Aorta (tissue), 5 donors: ENCODE results near the gene BET1. TPM values are rescaled to one million over a fixed set of nuclear protein-coding genes. Genes with fewer than 3 reads are reported as not detected.

ENCODE experiments used
- ATAC-seq: fragments of 200-7000 bp; cut with Tn5 transposase; one replicate; pipeline ENCODE4 v1.9.1; 2022; ENCODE audit warnings: moderate library complexity; ENCODE audit not compliant: low FRiP score
- DNase-seq, 2 donors: peaks; one replicate each; pipeline ENCODE4 v3.0.0-alpha.2; 2020
- H3K27ac ChIP-seq, 2 donors: one replicate each; pipeline ENCODE4 v1.5.1; 2013; ENCODE audit warnings: low read length in 2 of 2, mild to moderate bottlenecking in 2 of 2, moderate library complexity in 2 of 2, control low read depth in 1 of 2, inconsistent platforms in 1 of 2, low read depth in 1 of 2
- H3K27me3 ChIP-seq, 2 donors: one replicate each; pipeline ENCODE4 v1.6.1; 2013; ENCODE audit warnings: control low read depth in 1 of 2, low read length in 1 of 2, mild to moderate bottlenecking in 1 of 2, moderate library complexity in 1 of 2; ENCODE audit not compliant: insufficient read depth in 2 of 2, control insufficient read depth in 1 of 2
- H3K36me3 ChIP-seq, 2 donors: one replicate each; pipeline ENCODE4 v1.6.1; 2013; ENCODE audit warnings: control low read depth in 1 of 2, low read length in 1 of 2, mild to moderate bottlenecking in 1 of 2; ENCODE audit not compliant: insufficient read depth in 2 of 2, control insufficient read depth in 1 of 2
- H3K4me1 ChIP-seq, 2 donors: one replicate each; pipeline ENCODE4 v1.6.1; 2013; ENCODE audit warnings: low read length in 2 of 2, control low read depth in 1 of 2, mild to moderate bottlenecking in 1 of 2, moderate library complexity in 1 of 2; ENCODE audit not compliant: insufficient read depth in 2 of 2, control insufficient read depth in 1 of 2
- H3K4me3 ChIP-seq, 2 donors: one replicate each; pipeline ENCODE4 v1.5.1; 2013; ENCODE audit warnings: low read length in 2 of 2, control low read depth in 1 of 2, mild to moderate bottlenecking in 1 of 2
- H3K9me3 ChIP-seq: one replicate; pipeline ENCODE4 v1.6.1; 2013; ENCODE audit warnings: mild to moderate bottlenecking, low read length; ENCODE audit not compliant: control insufficient read depth
- WGBS, 2 donors: extraction: QIAGEN DNeasy Blood & Tissue Kit; methylation state at CpG; one replicate each; pipeline ENCODE4 v1.1.7; 2013; 5-methylcytosine and 5-hydroxymethylcytosine counted together
- intact Hi-C, 2 donors: fragments of 100-400 bp; cut with DNase I; formaldehyde crosslinking; loops; one replicate each; pipeline versions ENCODE4 v1.14.2 to v1.15.0; 2022
- polyA plus RNA-seq, 2 donors: library from polyadenylated mRNA; stranded (reverse); fragments of 200-250 nt; gene quantifications; one replicate each; pipeline ENCODE4 v1.2.3, GENCODE V29; 2013
- total RNA-seq, 2 donors: library from RNA; stranded (reverse); fragmentation: NEBNext Ultra II Directional; extraction: Animal tissue kit (Norgen Biotek cat#: 25700); gene quantifications; one replicate each; pipeline ENCODE4 v1.2.1, GENCODE V29; 2021
- donor health status: healthy with polysubstance abuse.
- donor health status: Bipolar disorder and iron deficiency.
- donor health status: DM: no; HTN: no; CAD: no.
- donor health status: DM: no; HTN: no; CAD: no.
- donor health status: DM: yes; HTN: yes; CAD: no.

The BET1 gene
- total and polyA plus RNA-seq, 4 donors: 14.3 to 28.9 (median 20.8) TPM

DNA sequence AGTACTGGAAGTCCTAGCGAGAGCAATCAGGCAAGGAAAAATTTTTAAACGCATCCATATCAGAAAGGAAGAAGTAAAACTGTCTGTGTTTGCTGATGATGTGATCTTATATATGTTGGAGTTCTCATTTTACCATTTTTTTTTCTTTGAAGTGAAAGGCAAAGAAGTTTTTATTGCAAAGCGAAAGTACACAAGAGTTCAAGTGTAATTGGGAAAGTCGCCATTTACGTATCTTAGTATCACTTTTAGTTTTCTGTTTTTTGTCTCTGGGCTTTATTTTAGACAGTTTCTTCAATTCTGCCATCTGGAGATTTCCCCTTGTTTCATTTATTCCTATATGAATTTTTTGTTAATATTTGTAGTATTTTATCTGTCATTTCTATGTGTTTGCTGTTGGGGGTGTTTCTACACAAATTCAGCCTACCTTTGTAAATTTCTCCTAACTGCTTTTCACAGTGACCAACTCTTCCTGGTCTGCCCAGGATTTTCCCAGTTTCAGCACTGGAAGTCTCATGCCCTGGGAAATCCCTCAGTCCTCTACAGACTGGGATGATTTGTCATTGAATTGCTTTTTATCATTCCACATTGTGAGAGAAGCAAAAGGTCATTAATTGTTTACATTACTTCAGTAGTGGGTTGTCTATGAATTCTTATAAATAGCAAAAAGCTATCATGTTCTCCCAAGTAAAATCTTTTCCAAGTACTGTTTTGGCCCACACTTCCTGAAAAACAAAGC lies 23.2 kb downstream of the BET1 start:
- intact Hi-C loops: no loop called here
- H3K36me3 ChIP-seq: no peaks in the 10 kb centered on the region
- WGBS, 2 donors: 90 to 91% methylated on average over 5 of the region's 5 CpGs
- ATAC-seq: no peak
- DNase-seq: no peak
- H3K27me3 ChIP-seq: no peaks in the 10 kb centered on the region
- H3K27ac ChIP-seq: no peak overlapping the region
- H3K9me3 ChIP-seq: no peaks in the 10 kb centered on the region
- no peak overlapping the region for H3K4me3 ChIP-seq
- no peaks in the 10 kb centered on the region for H3K4me1 ChIP-seq

DNA sequence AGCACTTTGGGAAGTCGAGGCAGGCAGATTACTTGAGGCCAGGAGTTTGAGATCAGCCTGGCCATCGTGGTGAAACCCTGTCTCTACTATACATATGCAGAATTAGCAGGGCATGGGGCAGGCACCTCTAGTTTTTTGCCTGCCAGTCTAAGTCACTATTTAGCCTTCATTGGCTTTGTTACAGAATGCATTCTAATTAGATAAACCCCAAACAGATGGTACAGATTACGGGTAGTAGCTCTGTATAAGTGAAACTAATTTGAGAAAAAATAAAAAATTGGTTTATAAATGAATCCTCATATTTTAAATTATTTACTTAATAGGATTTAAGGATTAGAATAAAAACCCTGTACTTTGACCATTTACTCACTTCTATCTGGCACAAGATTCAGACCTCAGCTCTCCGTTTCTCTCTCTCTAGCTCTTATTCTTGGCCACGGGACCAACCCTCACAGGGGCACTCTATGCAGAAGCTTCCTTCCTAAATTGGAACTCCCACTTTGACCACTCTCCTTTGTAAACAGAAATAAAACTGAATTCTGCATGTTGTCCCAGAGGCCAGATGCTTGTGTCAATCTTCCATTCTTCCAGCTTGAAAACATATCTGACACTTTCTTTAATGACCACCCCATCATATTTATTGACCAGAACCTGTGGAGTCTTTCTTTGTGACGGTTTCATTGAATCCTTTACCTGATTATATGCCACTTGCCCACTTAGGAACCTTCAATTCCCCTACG lies 26.8 kb downstream of the BET1 start:
- H3K27ac ChIP-seq: no peak overlapping the region

DNA sequence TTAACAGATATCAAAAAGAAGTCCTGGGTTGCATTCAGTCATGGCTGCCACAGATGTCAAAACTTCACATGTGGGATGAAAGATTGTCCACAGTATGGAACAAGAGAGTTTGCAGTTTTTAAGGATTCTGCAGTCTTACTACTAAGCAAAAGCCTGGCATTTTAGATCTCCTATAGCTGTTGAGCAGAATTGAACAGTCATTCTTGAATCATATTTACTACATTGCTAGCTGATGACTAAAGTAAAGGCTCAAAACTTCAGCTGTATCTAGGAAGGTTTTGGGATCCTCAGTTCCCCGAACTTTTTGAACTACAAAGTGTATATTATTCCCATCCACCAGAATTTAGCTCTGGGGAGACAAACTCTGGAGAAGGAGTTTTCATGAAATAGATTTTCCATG lies 31.0 kb downstream of the BET1 start:
- WGBS, 2 donors: 79 to 93% methylated on average over 1 of the region's 1 CpG
- Histone ChIP-seq H3K27ac (no peak overlapping the region), H3K27me3 (no peaks in the 10 kb centered on the region), H3K9me3 (no peaks in the 10 kb centered on the region), H3K4me3 (no peak overlapping the region), H3K4me1 (no peaks in the 10 kb centered on the region), H3K36me3 (no peaks in the 10 kb centered on the region)
- DNase-seq: no peak
- no peak for ATAC-seq
- intact Hi-C loops: no loop called here

More for the DNA sequence above, 26.8 kb downstream of the BET1 start:
- Histone ChIP-seq H3K4me1 (no peaks in the 10 kb centered on the region), H3K4me3 (no peak overlapping the region), H3K36me3 (no peaks in the 10 kb centered on the region), H3K27me3 (no peaks in the 10 kb centered on the region), H3K9me3 (no peaks in the 10 kb centered on the region)
- intact Hi-C loops: no loop called here
- DNase-seq: no peak
- WGBS, 2 donors: 64 to 68% methylated on average over 7 of the region's 7 CpGs
- no peak for ATAC-seq

DNA sequence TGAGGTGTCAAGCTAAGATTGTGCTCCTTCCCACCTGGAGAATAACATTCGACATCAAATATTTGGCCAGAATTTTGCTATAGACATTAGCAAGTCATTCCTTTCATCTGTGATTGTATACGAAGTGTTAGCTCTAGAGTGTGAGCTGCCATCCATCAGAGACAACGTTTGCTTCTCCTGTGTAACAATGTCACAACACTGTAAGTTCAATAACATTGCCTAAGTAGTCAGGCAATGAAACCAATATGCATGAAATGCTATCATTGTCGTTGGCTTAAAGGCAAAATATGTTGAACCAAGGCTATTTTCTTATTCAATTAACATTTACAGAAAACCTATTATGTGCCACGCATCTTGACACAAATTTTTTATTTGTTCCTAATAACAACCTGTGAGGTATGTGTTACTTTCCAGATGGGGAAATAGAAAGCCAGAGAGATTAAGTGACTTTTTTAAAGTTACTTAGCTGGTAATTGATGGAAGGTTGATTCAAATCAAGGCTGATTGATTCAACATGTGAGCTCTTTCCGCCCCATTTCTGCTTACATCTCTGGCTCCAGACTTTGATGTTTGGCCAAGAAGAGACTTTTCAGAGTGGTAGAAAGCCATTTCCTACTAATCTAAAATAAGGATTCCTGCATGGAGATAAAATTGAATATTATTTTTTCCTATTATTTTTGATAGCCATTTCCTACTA lies 32.0 kb downstream of the BET1 start:
- no peaks in the 10 kb centered on the region for H3K36me3 ChIP-seq
- H3K9me3 ChIP-seq: no peaks in the 10 kb centered on the region
- H3K4me3 ChIP-seq: no peak overlapping the region
- intact Hi-C loops: no loop called here
- ATAC-seq (no peak), DNase-seq (no peak)
- H3K27ac ChIP-seq: no peak overlapping the region
- no peaks in the 10 kb centered on the region for H3K27me3 ChIP-seq
- WGBS, 2 donors: 70 to 77% methylated on average over 6 of the region's 6 CpGs
- no peaks in the 10 kb centered on the region for H3K4me1 ChIP-seq

DNA sequence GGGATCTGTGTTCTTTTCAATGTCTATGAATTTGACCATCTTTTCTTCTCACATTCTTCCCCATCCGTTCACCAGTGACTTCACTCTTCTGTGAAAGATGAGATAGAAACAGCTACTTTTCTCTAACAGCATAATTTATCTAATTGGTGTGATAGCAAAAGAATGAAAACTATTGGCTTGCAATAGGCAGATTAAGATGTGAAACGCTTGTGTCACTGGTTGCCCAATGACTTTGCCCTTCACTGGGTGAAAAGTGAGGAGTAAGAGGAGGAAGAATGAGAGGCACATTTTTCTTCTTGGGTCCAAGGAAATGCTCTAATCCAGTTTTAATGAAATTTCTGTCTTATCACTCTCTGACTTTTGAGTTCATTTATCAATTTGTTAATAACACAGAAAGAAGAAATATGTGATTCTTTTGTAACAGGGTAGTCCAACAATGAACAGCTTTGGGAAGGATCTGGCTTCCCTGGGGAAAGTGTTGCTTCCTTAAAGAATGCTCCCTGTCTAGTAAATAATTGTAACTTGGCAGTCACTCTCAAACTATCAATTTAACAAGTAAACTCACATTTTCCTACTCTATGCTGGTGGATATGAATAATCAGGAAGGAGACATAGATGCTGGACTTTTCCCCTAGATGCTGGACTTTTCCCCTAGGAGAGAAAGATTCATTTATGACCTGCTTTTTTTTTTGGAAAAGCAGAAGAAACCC lies 35.1 kb downstream of the BET1 start:
- Histone ChIP-seq H3K27ac (no peak overlapping the region), H3K4me1 (no peaks in the 10 kb centered on the region), H3K9me3 (no peaks in the 10 kb centered on the region), H3K4me3 (no peak overlapping the region), H3K27me3 (no peaks in the 10 kb centered on the region), H3K36me3 (no peaks in the 10 kb centered on the region)
- intact Hi-C loops: no loop called here
- 69 to 81% methylated on average over 2 of the region's 2 CpGs for WGBS, 2 donors
- ATAC-seq: no peak
- DNase-seq: no peak

DNA sequence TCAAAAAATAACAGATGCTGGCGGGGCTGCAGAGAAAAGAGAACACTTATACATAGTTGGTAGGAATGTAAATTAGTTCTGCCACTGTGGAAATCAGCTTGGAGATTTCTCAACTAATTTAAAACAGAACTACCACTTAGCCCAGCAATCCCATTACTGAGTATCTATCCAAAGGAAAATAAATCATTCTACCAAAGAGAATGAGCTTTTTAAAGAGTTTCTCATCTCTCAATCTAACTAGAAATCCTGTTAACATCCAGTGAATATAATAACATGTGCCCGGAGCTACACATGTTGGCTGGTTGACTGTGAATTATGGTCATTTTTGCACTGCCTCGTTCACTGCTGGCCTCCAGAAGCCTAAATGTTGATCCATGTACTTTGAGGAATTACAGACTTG lies 39.3 kb downstream of the BET1 start:
- no peaks in the 10 kb centered on the region for H3K9me3 ChIP-seq
- H3K4me1 ChIP-seq: no peaks in the 10 kb centered on the region
- ATAC-seq: no peak
- WGBS, 2 donors: 39 to 59% methylated on average over 3 of the region's 3 CpGs
- no peak overlapping the region for H3K4me3 ChIP-seq
- H3K27ac ChIP-seq: no peak overlapping the region
- intact Hi-C loops: no loop called here
- DNase-seq: no peak
- H3K27me3 ChIP-seq: no peaks in the 10 kb centered on the region
- no peaks in the 10 kb centered on the region for H3K36me3 ChIP-seq

DNA sequence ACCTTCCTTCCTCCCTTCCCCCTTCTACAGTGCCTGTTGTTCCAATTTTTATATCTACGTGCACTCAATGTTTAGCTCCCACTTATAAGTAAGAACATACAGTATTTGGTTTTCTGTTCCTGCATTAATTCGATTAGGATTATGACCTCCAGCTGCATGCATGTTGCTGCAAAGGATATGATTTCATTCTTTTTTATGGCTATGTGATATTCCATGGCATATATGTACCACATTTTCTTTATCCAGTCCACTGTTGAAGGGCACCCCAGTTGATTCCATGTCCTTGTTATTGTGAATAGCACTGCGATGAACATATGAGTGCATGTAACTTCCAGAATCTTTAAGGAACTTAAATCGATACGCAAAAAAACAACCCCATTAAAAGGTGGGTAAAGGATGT lies 39.9 kb downstream of the BET1 start:
- no peaks in the 10 kb centered on the region for H3K4me1 ChIP-seq
- H3K27ac ChIP-seq: no peak overlapping the region
- H3K27me3 ChIP-seq: no peaks in the 10 kb centered on the region
- ATAC-seq (no peak), DNase-seq (no peak)
- H3K9me3 ChIP-seq: no peaks in the 10 kb centered on the region
- no peak overlapping the region for H3K4me3 ChIP-seq
- 95 to 97% methylated on average over 5 of the region's 5 CpGs for WGBS, 2 donors
- intact Hi-C loops: no loop called here
- no peaks in the 10 kb centered on the region for H3K36me3 ChIP-seq

DNA sequence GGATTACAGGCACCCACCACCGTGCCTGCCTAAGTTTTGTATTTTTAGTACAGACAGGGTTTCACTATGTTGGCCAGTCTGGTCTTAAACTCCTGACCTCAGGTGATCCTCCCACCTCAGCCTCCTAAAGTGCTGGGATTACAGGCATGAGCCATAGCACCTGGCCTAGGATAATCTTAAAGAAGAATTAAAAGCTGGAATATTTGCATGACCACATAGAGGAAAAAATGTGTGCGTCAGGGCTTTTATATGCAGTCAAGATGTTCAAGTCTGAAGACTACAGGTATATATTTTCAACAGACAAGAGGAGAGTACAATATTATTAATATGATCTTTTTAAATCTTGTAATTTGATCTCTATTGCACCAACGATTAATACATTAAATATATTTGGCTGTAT lies 43.2 kb downstream of the BET1 start:
- DNase-seq: no peak
- no peaks in the 10 kb centered on the region for H3K36me3 ChIP-seq
- 84 to 90% methylated on average over 3 of the region's 3 CpGs for WGBS, 2 donors
- intact Hi-C loops: no loop called here
- H3K9me3 ChIP-seq: no peaks in the 10 kb centered on the region
- H3K4me1 ChIP-seq: no peaks in the 10 kb centered on the region
- no peak for ATAC-seq
- H3K27me3 ChIP-seq: no peaks in the 10 kb centered on the region
- no peak overlapping the region for H3K27ac ChIP-seq
- H3K4me3 ChIP-seq: no peak overlapping the region
